ENCODE data around the gene C8A. TPM values are rescaled to one million over a fixed set of nuclear protein-coding genes. Genes with fewer than 3 reads are reported as not detected.

C8A gene
- total RNA-seq = not detected

GRCh38 chr1:56854521-56855099 is at the start of gene C8A:
Gene C8A (plus strand): TSS chr1:56854797. CDS start chr1:56854902, 105 bp downstream.
- Mint-ChIP-seq H3K27me3 (peaks cover 14% of the 10 kb centered on the region), H3K36me3 (ENCODE audit: low read depth) (no peaks in the 10 kb centered on the region), H3K9me3 (ENCODE audit: low read depth) (no peaks in the 10 kb centered on the region), H3K4me3 (no peak within 1 kb of the TSS), H3K27ac (no peak within 1 kb of the TSS), H3K4me1 (no peaks in the 10 kb centered on the region)
- intact Hi-C loops (cut with DNase I, micrococcal nuclease) = no loop called here
- CTCF ChIA-PET = no interaction called here
- DNase-seq (no peak), ATAC-seq (no peak)
- POLR2A ChIA-PET = no interaction called here

- Mint-ChIP-seq H3K9me3 (ENCODE audit: low read depth) (no peaks in the 10 kb centered on the region), H3K36me3 (ENCODE audit: low read depth) (no peaks in the 10 kb centered on the region), H3K4me1 (no peaks in the 10 kb centered on the region), H3K27me3 (peaks cover 18% of the 10 kb centered on the region), H3K27ac (no peak overlapping the region), H3K4me3 (no peak overlapping the region)
- DNase-seq (no peak), ATAC-seq (no peak)
- ChIA-PET CTCF (interaction anchor here (0.8 kb wide), 1 partner anchor 8 kb away, joined by 3 read pairs; no protein-coding TSS in a partner anchor), POLR2A (no interaction called here)
- intact Hi-C loops (cut with DNase I, micrococcal nuclease) = no loop called here
Measured at GRCh38 chr1:56806804-56807203, 47.8 kb upstream of the C8A start.

- no peak overlapping the region for H3K4me3 Mint-ChIP-seq
Measured at GRCh38 chr1:56808410-56808809, 46.2 kb upstream of the C8A start.

GRCh38 chr1:56811331-56811730 is 43.3 kb upstream of the C8A start:
- ATAC-seq (no peak), DNase-seq (no peak)
- Mint-ChIP-seq H3K27me3 (peaks cover 23% of the 10 kb centered on the region), H3K36me3 (ENCODE audit: low read depth) (no peaks in the 10 kb centered on the region), H3K27ac (no peak overlapping the region), H3K4me1 (no peaks in the 10 kb centered on the region), H3K4me3 (no peak overlapping the region), H3K9me3 (ENCODE audit: low read depth) (peaks cover 2% of the 10 kb centered on the region)
- ChIA-PET CTCF (interaction anchor here (0.6 to 0.7 kb wide), 2 partner anchors 9 to 223 kb away, joined by 3 read pairs; no protein-coding TSS in a partner anchor), POLR2A (no interaction called here)
- intact Hi-C loops (cut with DNase I, micrococcal nuclease) = no loop called here

More at GRCh38 chr1:56808410-56808809, 46.2 kb upstream of the C8A start:
- ATAC-seq (no peak), DNase-seq (no peak)
- Mint-ChIP-seq H3K36me3 (ENCODE audit: low read depth) (no peaks in the 10 kb centered on the region), H3K27ac (no peak overlapping the region), H3K27me3 (peaks cover 22% of the 10 kb centered on the region), H3K9me3 (ENCODE audit: low read depth) (no peaks in the 10 kb centered on the region), H3K4me1 (no peaks in the 10 kb centered on the region)
- CTCF ChIA-PET = interaction anchor here (1.2 kb wide), 2 partner anchors 9 to 12 kb away, joined by 3 to 6 read pairs; no protein-coding TSS in a partner anchor
- intact Hi-C loops (cut with DNase I, micrococcal nuclease) = no loop called here
- POLR2A ChIA-PET = no interaction called here

GRCh38 chr1:56814205-56814604 is 40.4 kb upstream of the C8A start:
- DNase-seq = no peak
- POLR2A ChIA-PET = no interaction called here
- H3K9me3 Mint-ChIP-seq (ENCODE audit: low read depth) = peaks cover 2% of the 10 kb centered on the region
- no peaks in the 10 kb centered on the region for H3K36me3 Mint-ChIP-seq (ENCODE audit: low read depth)
- peaks cover 23% of the 10 kb centered on the region for H3K27me3 Mint-ChIP-seq
- H3K4me1 Mint-ChIP-seq = no peaks in the 10 kb centered on the region
- intact Hi-C loops (cut with DNase I, micrococcal nuclease) = no loop called here
- no peak for ATAC-seq
- no peak overlapping the region for H3K4me3 Mint-ChIP-seq
- CTCF ChIA-PET = no interaction called here
- no peak overlapping the region for H3K27ac Mint-ChIP-seq

GRCh38 chr1:56816264-56816663 is 38.3 kb upstream of the C8A start:
- Mint-ChIP-seq H3K4me3 (no peak overlapping the region), H3K4me1 (no peaks in the 10 kb centered on the region), H3K27ac (no peak overlapping the region), H3K9me3 (ENCODE audit: low read depth) (peaks cover 2% of the 10 kb centered on the region), H3K36me3 (ENCODE audit: low read depth) (no peaks in the 10 kb centered on the region), H3K27me3 (peaks cover 14% of the 10 kb centered on the region)
- CTCF ChIA-PET = interaction anchor here (0.7 kb wide), 1 partner anchor 1255 kb away, joined by 5 read pairs; no protein-coding TSS in a partner anchor
- DNase-seq (no peak), ATAC-seq (no peak)
- intact Hi-C loops (cut with DNase I, micrococcal nuclease) = no loop called here
- POLR2A ChIA-PET = no interaction called here

GRCh38 chr1:56816909-56817308 is 37.7 kb upstream of the C8A start:
- H3K27ac Mint-ChIP-seq = no peak overlapping the region
- DNase-seq (peak; percentile 6), ATAC-seq (no peak)
- H3K4me3 Mint-ChIP-seq = no peak overlapping the region
- H3K4me1 Mint-ChIP-seq = no peaks in the 10 kb centered on the region
- no peaks in the 10 kb centered on the region for H3K36me3 Mint-ChIP-seq (ENCODE audit: low read depth)
- ChIA-PET POLR2A (interaction anchor here (0.7 kb wide), 1 partner anchor 1800 kb away, joined by 7 read pairs; no protein-coding TSS in a partner anchor), CTCF (interaction anchor here (0.7 to 1.2 kb wide), 2 partner anchors 9 to 1256 kb away, joined by 3 to 5 read pairs; no protein-coding TSS in a partner anchor)
- intact Hi-C loops (cut with DNase I, micrococcal nuclease) = no loop called here
- peaks cover 13% of the 10 kb centered on the region for H3K27me3 Mint-ChIP-seq
- peaks cover 2% of the 10 kb centered on the region for H3K9me3 Mint-ChIP-seq (ENCODE audit: low read depth)

- DNase-seq (no peak), ATAC-seq (no peak)
- CTCF ChIA-PET = interaction anchor here (0.6 to 1.2 kb wide), 3 partner anchors 10 to 1605 kb away, joined by 3 read pairs; no protein-coding TSS in a partner anchor
- intact Hi-C loops (cut with DNase I, micrococcal nuclease) = no loop called here
- no peak overlapping the region for H3K4me3 Mint-ChIP-seq
- H3K9me3 Mint-ChIP-seq (ENCODE audit: low read depth) = peaks cover 2% of the 10 kb centered on the region
- POLR2A ChIA-PET = no interaction called here
- peaks cover 9% of the 10 kb centered on the region for H3K27me3 Mint-ChIP-seq
- H3K27ac Mint-ChIP-seq = no peak overlapping the region
- no peaks in the 10 kb centered on the region for H3K36me3 Mint-ChIP-seq (ENCODE audit: low read depth)
- H3K4me1 Mint-ChIP-seq = no peaks in the 10 kb centered on the region
Measured at GRCh38 chr1:56817716-56818463, 36.7 kb upstream of the C8A start.

- Mint-ChIP-seq H3K27ac (no peak within 1 kb of the TSS), H3K4me3 (no peak within 1 kb of the TSS), H3K4me1 (no peaks in the 10 kb centered on the region), H3K27me3 (peaks cover 7% of the 10 kb centered on the region), H3K9me3 (ENCODE audit: low read depth) (peaks cover 2% of the 10 kb centered on the region), H3K36me3 (ENCODE audit: low read depth) (no peaks in the 10 kb centered on the region)
- DNase-seq (no peak), ATAC-seq (no peak)
- POLR2A ChIA-PET = no interaction called here
- intact Hi-C loops (cut with DNase I, micrococcal nuclease) = no loop called here
- CTCF ChIA-PET = interaction anchor here (1.0 kb wide), 1 partner anchor 12 kb away, joined by 4 read pairs; no protein-coding TSS in a partner anchor
Measured at GRCh38 chr1:56819387-56819899, 35.2 kb upstream of the C8A start, which contains the start of gene FYB2. Gene FYB2 (minus strand): TSS chr1:56819404. CDS start chr1:56819290, 114 bp downstream.

- ChIA-PET CTCF (interaction anchor here (0.5 to 1.2 kb wide), 9 partner anchors 10 to 1233 kb away, joined by 3 to 6 read pairs (median 3); no protein-coding TSS in a partner anchor), POLR2A (no interaction called here)
- Mint-ChIP-seq H3K9me3 (ENCODE audit: low read depth) (no peaks in the 10 kb centered on the region), H3K4me3 (no peak overlapping the region), H3K27ac (no peak overlapping the region), H3K36me3 (ENCODE audit: low read depth) (no peaks in the 10 kb centered on the region), H3K27me3 (peaks cover 6% of the 10 kb centered on the region), H3K4me1 (no peaks in the 10 kb centered on the region)
- ATAC-seq = peak; percentile 71
- peak; percentile 87 for DNase-seq
- intact Hi-C loops (cut with DNase I, micrococcal nuclease) = loop anchor here in 1 of 2 experiments (2.0 to 10.0 kb wide), 2 partner anchors 1346 to 1536 kb away; no protein-coding TSS in a partner anchor
Measured at GRCh38 chr1:56820755-56821461, 33.7 kb upstream of the C8A start.

GRCh38 chr1:56821462-56821797 is 33.2 kb upstream of the C8A start:
- DNase-seq (no peak), ATAC-seq (no peak)
- no peaks in the 10 kb centered on the region for H3K36me3 Mint-ChIP-seq (ENCODE audit: low read depth)
- H3K27ac Mint-ChIP-seq = no peak overlapping the region
- no peaks in the 10 kb centered on the region for H3K9me3 Mint-ChIP-seq (ENCODE audit: low read depth)
- ChIA-PET CTCF (interaction anchor here (0.6 to 1.2 kb wide), 5 partner anchors 14 to 1232 kb away, joined by 3 to 6 read pairs (median 4); no protein-coding TSS in a partner anchor), POLR2A (no interaction called here)
- no peaks in the 10 kb centered on the region for H3K4me1 Mint-ChIP-seq
- intact Hi-C loops (cut with DNase I, micrococcal nuclease) = loop anchor here in 1 of 2 experiments (2.0 to 10.0 kb wide), 2 partner anchors 1347 to 1537 kb away; no protein-coding TSS in a partner anchor
- no peak overlapping the region for H3K4me3 Mint-ChIP-seq
- peaks cover 6% of the 10 kb centered on the region for H3K27me3 Mint-ChIP-seq

All from activated CD4-positive, alpha-beta T cell treated with anti-CD3 and anti-CD28 coated beads for 36 hours (primary cell).